H1 (cell line): ENCODE results near the gene CEACAM8. TPM values are rescaled to one million over a fixed set of nuclear protein-coding genes. Genes with fewer than 3 reads are reported as not detected.

ENCODE experiments used
- CTCF ChIA-PET: fragments of 300-600 bp; sonication (Branson Sonifier 250); formaldehyde crosslinking; loops from one replicate; lab custom pipeline; 2021; ENCODE audit not compliant: partially characterized antibody; lab: Charles Lee
- POLR2A ChIA-PET: fragments of 300-600 bp; sonication (Branson Sonifier 250); formaldehyde crosslinking; loops from one replicate; lab custom pipeline; 2021; ENCODE audit warnings: inconsistent platforms; ENCODE audit not compliant: partially characterized antibody; lab: Charles Lee
- DNase-seq, 2 experiments: peaks; one replicate each; pipeline versions ENCODE4 v3.0.0 to v3.0.0-alpha.2; 2010 to 2022; ENCODE audit warnings: low spot score in 2 of 2, low read depth in 1 of 2, mixed read lengths in 1 of 2
- FAIRE-seq: peaks from 2 replicates; lab custom pipeline; 2011; peaks lifted over from hg19 to GRCh38; lab: Jason Lieb, UNC
- H2AFZ ChIP-seq: 2 replicates; pipeline ENCODE4 v1.8.1; 2012; ENCODE audit warnings: low read length, inconsistent platforms
- H2AK5ac ChIP-seq: 2 replicates; pipeline ENCODE4 v1.6.1; 2013; ENCODE audit warnings: low read depth, low read length
- H2BK120ac ChIP-seq: replicated peaks from 2 replicates; pipeline ENCODE3; 2013; ENCODE audit warnings: low read depth, low read length, inconsistent platforms
- H2BK12ac ChIP-seq: 2 replicates; pipeline ENCODE4 v1.6.1; 2013; ENCODE audit warnings: low read depth, low read length
- H2BK15ac ChIP-seq: 2 replicates; pipeline ENCODE4 v1.6.1; 2013; ENCODE audit warnings: low read length
- H2BK20ac ChIP-seq: 2 replicates; pipeline ENCODE4 v1.6.1; 2013; ENCODE audit warnings: low read length
- H2BK5ac ChIP-seq: 2 replicates; pipeline ENCODE4 v1.6.1; 2013; ENCODE audit warnings: low read depth, low read length
- H3K14ac ChIP-seq: 2 replicates; pipeline ENCODE4 v1.6.1; 2013; ENCODE audit warnings: inconsistent platforms; ENCODE audit not compliant: insufficient read length
- H3K18ac ChIP-seq: 2 replicates; pipeline ENCODE4 v1.6.1; 2013; ENCODE audit warnings: low read length; ENCODE audit errors: extremely low read depth
- H3K23ac ChIP-seq: 2 replicates; pipeline ENCODE4 v1.6.1; 2013; ENCODE audit warnings: inconsistent platforms; ENCODE audit not compliant: insufficient read length
- H3K23me2 ChIP-seq: 2 replicates; pipeline ENCODE4 v1.6.1; 2013; ENCODE audit warnings: low read depth, low read length
- H3K27ac ChIP-seq: 2 replicates; pipeline ENCODE4 v1.6.1; 2011; ENCODE audit warnings: low read depth, low read length, inconsistent platforms
- H3K27me3 ChIP-seq, 4 experiments: replicated peaks in 1 of 4; 1 replicate in 1 of 4; 2 replicates in 3 of 4; pipeline versions ENCODE4 v1.6.1 to v1.8.1; 2011 to 2013; ENCODE audit warnings: low read length in 3 of 4, mild to moderate bottlenecking in 3 of 4, inconsistent platforms in 2 of 4, mixed read lengths in 2 of 4, moderate library complexity in 1 of 4; ENCODE audit not compliant: control insufficient read depth in 3 of 4, insufficient read depth in 3 of 4; ENCODE audit errors: extremely low read depth in 1 of 4
- H3K36me3 ChIP-seq, 4 experiments: 2 replicates each; pipeline versions ENCODE4 v1.6.1 to v1.8.1; 2011 to 2013; ENCODE audit warnings: mild to moderate bottlenecking in 4 of 4, low read length in 3 of 4, moderate library complexity in 2 of 4, control low read depth in 1 of 4, inconsistent platforms in 1 of 4; ENCODE audit not compliant: insufficient read depth in 4 of 4, control insufficient read depth in 2 of 4
- H3K4ac ChIP-seq: replicated peaks from 2 replicates; pipeline ENCODE3; 2013; ENCODE audit warnings: low read length, low read depth, mixed read lengths, inconsistent platforms; ENCODE audit not compliant: insufficient read length
- H3K4me1 ChIP-seq, 4 experiments: replicated peaks in 1 of 4; 1 replicate in 1 of 4; 2 replicates in 3 of 4; pipeline versions ENCODE4 v1.6.1 to v1.8.1; 2011 to 2013; ENCODE audit warnings: low read length in 3 of 4, inconsistent platforms in 2 of 4, mixed read lengths in 1 of 4; ENCODE audit not compliant: insufficient read depth in 4 of 4, control insufficient read depth in 3 of 4
- H3K4me2 ChIP-seq, 2 experiments: 2 replicates each; pipeline versions ENCODE4 v1.6.1 to v1.8.1; 2011 to 2013; ENCODE audit warnings: low read depth in 2 of 2, low read length in 2 of 2, control low read depth in 1 of 2, inconsistent platforms in 1 of 2, mild to moderate bottlenecking in 1 of 2; ENCODE audit not compliant: insufficient read depth in 1 of 2
- H3K4me3 ChIP-seq, 4 experiments: fragments of 200-600, 300-600 bp in 1 of 4; sonication (generic), shearing (Covaris generic), sonication (Bioruptor Twin) in 1 of 4; 2 replicates each; pipeline versions ENCODE4 v1.5.1 to v1.8.1; 2011 to 2016; ENCODE audit warnings: low read length in 4 of 4, low read depth in 3 of 4, control low read depth in 2 of 4, inconsistent platforms in 2 of 4, mild to moderate bottlenecking in 2 of 4, mixed read lengths in 1 of 4, moderate library complexity in 1 of 4; ENCODE audit not compliant: insufficient read depth in 2 of 4; ENCODE audit errors: extremely low read depth in 1 of 4
- H3K56ac ChIP-seq: replicated peaks from 2 replicates; pipeline ENCODE3; 2013; ENCODE audit warnings: low read depth, mild to moderate bottlenecking, mixed read lengths, low read length, inconsistent platforms; ENCODE audit not compliant: insufficient read length
- H3K79me1 ChIP-seq: 2 replicates; pipeline ENCODE4 v1.6.1; 2013; ENCODE audit warnings: low read depth, low read length, control low read depth
- H3K79me2 ChIP-seq, 2 experiments: 2 replicates each; pipeline versions ENCODE4 v1.6.1 to v1.8.1; 2012 to 2013; ENCODE audit warnings: low read length in 2 of 2, mild to moderate bottlenecking in 2 of 2, inconsistent platforms in 1 of 2; ENCODE audit not compliant: insufficient read depth in 2 of 2, control insufficient read depth in 1 of 2
- H3K9ac ChIP-seq, 4 experiments: replicated peaks in 1 of 4; 1 replicate in 1 of 4; 2 replicates in 3 of 4; pipeline versions ENCODE4 v1.6.1 to v1.8.1; 2011 to 2013; ENCODE audit warnings: low read depth in 3 of 4, low read length in 3 of 4, control low read depth in 2 of 4, mild to moderate bottlenecking in 2 of 4, moderate library complexity in 2 of 4, inconsistent platforms in 1 of 4; ENCODE audit errors: extremely low read depth in 1 of 4
- H3K9me3 ChIP-seq, 2 experiments: 2 replicates each; pipeline versions ENCODE4 v1.6.1 to v1.8.1; 2012 to 2013; ENCODE audit warnings: mild to moderate bottlenecking in 2 of 2, moderate library complexity in 2 of 2, control low read depth in 1 of 2, inconsistent platforms in 1 of 2, low read depth in 1 of 2, low read length in 1 of 2, mixed read lengths in 1 of 2; ENCODE audit not compliant: insufficient read depth in 2 of 2
- H4K20me1 ChIP-seq, 2 experiments: replicated peaks in 1 of 2; 2 replicates each; pipeline versions ENCODE3 to v1.8.1; 2011 to 2013; ENCODE audit warnings: inconsistent platforms in 2 of 2, low read length in 2 of 2, mild to moderate bottlenecking in 1 of 2; ENCODE audit not compliant: insufficient read depth in 2 of 2, control insufficient read depth in 1 of 2
- H4K5ac ChIP-seq: 2 replicates; pipeline ENCODE4 v1.6.1; 2013; ENCODE audit warnings: low read length, low read depth, mixed read lengths, inconsistent platforms; ENCODE audit not compliant: insufficient read length
- H4K8ac ChIP-seq: 2 replicates; pipeline ENCODE4 v1.8.0; 2013; ENCODE audit warnings: mild to moderate bottlenecking, moderate library complexity, low read length, inconsistent platforms; ENCODE audit not compliant: insufficient read depth; ENCODE audit errors: extremely low read depth
- H4K91ac ChIP-seq: replicated peaks from 2 replicates; pipeline ENCODE3; 2013; ENCODE audit warnings: low read length, mixed read lengths, inconsistent platforms; ENCODE audit not compliant: insufficient read length
- EP300 ChIP-seq, 2 experiments: IDR thresholded peaks; 1 replicate in 1 of 2; 2 replicates in 1 of 2; pipeline ENCODE4 v1.6.1; 2011 to 2012; ENCODE audit warnings: low read depth in 2 of 2, low read length in 2 of 2, mild to moderate bottlenecking in 2 of 2, borderline replicate concordance in 1 of 2, inconsistent platforms in 1 of 2, moderate library complexity in 1 of 2
- WGBS, 2 experiments: shearing (Covaris generic) in 1 of 2; methylation state at CpG; one replicate each; pipeline versions ENCODE4 v1.1.6 to v1.1.7; 2013 to 2015; ENCODE audit warnings: low lambda C conversion rate in 2 of 2, mixed read lengths in 2 of 2, inconsistent platforms in 1 of 2, low coverage in 1 of 2, missing lambda C conversion rate in 1 of 2; ENCODE audit not compliant: insufficient replicate concordance in 2 of 2, insufficient coverage in 1 of 2, insufficient read length in 1 of 2; ENCODE audit errors: extremely low coverage in 1 of 2, missing lambda C conversion rate in 1 of 2; 5-methylcytosine and 5-hydroxymethylcytosine counted together
- polyA plus RNA-seq, 7 experiments: library from polyadenylated mRNA; depleted of rRNA in 3 of 7; stranded (reverse) in 5 of 7; unstranded in 2 of 7; fragments of >200 nt in 5 of 7; fragments of 200-250 nt in 2 of 7; gene quantifications; 1 replicate in 5 of 7; 2 replicates in 1 of 7; 4 replicates in 1 of 7; pipeline versions ENCODE4 v1.2.1 to v1.2.3, GENCODE V29; 2011 to 2013; ENCODE audit warnings: missing spikeins in 2 of 7, mixed read lengths in 2 of 7
- total RNA-seq: library from RNA; stranded (reverse); fragmentation: NEBNext Ultra II Directional; extraction: Animal tissue kit (Norgen Biotek cat#: 25700); gene quantifications from 2 replicates; pipeline ENCODE4 v1.2.1, GENCODE V29; 2021
- TF ChIP-seq, protein P1 (sequence below), 3 experiments: IDR thresholded peaks; 1 replicate in 2 of 3; 2 replicates in 1 of 3; pipeline versions ENCODE4 v1.5.1 to v1.6.1; 2011; ENCODE audit warnings: low read length in 3 of 3, mild to moderate bottlenecking in 3 of 3, inconsistent platforms in 2 of 3, low read depth in 1 of 3, moderate library complexity in 1 of 3; ENCODE audit not compliant: insufficient read depth in 1 of 3; ENCODE audit errors: control extremely low read depth in 1 of 3

Gene CEACAM8
- total and polyA plus RNA-seq, 2 of the 8 experiments (the other 6 are each of a cell fraction or from before 2014, with no cell fraction given) = not detected

DNA sequence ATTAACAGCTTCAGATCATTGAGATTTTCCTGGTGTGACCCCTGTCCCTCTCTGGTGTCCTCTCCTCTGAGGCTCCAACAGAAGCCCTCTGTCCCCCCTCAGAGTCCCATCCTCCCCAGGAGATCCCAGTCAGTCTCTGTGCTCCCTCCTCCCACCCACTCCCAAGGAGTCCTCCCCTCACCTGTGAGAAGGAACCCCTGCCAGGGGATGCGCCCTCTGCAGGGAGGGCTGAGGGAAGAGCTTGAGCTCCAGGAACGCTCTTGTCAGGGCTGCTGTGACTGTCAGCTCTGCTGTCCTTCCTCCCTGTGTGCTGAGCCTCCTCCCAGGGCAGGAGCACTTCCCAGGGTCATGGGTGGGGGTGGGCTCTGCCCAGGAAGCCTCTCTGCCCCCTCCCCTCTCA, 33.2 kb downstream of the CEACAM8 start:
- peaks cover 2 to 10% (median 5%) of the 10 kb centered on the region in 4 experiments; a peak in 6 of 7 replicates for H3K4me1 ChIP-seq
- no peaks in the 10 kb centered on the region for H3K79me1 ChIP-seq
- FAIRE-seq (no peak), DNase-seq (no peak)
- H2BK20ac ChIP-seq = no peak overlapping the region
- no peak overlapping the region for H2AK5ac ChIP-seq
- no peak overlapping the region for H3K9ac ChIP-seq
- no peaks in the 10 kb centered on the region for H3K36me3 ChIP-seq
- no peak overlapping the region for H2BK120ac ChIP-seq
- H3K23me2 ChIP-seq = no peaks in the 10 kb centered on the region
- no peak for TF ChIP-seq EP300 (IDR thresholded peaks at IDR 0.05; ENCODE audit: borderline replicate concordance in 1 of 2, low read depth in 2 of 2, low read length in 2 of 2)
- TF ChIP-seq, protein P1, sequence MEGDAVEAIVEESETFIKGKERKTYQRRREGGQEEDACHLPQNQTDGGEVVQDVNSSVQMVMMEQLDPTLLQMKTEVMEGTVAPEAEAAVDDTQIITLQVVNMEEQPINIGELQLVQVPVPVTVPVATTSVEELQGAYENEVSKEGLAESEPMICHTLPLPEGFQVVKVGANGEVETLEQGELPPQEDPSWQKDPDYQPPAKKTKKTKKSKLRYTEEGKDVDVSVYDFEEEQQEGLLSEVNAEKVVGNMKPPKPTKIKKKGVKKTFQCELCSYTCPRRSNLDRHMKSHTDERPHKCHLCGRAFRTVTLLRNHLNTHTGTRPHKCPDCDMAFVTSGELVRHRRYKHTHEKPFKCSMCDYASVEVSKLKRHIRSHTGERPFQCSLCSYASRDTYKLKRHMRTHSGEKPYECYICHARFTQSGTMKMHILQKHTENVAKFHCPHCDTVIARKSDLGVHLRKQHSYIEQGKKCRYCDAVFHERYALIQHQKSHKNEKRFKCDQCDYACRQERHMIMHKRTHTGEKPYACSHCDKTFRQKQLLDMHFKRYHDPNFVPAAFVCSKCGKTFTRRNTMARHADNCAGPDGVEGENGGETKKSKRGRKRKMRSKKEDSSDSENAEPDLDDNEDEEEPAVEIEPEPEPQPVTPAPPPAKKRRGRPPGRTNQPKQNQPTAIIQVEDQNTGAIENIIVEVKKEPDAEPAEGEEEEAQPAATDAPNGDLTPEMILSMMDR (IDR thresholded peaks at IDR 0.05; ENCODE audit: control extremely low read depth in 1 of 3, insufficient read depth in 1 of 3, low read depth in 1 of 3, low read length in 3 of 3) = peak; percentile 15 to 31 (median 22); a peak in 3 of 4 replicates
- no peak overlapping the region for H3K23ac ChIP-seq
- H4K8ac ChIP-seq = no peak overlapping the region
- H2AFZ ChIP-seq = no peak overlapping the region
- CTCF ChIA-PET = interaction anchor here (0.6 to 5.2 kb wide), 12 partner anchors 10 to 123 kb away, joined by 3 to 51 read pairs (median 12); partner anchors contain the start of genes CEACAM1 and CEACAM8
- H3K27me3 ChIP-seq = no peaks in the 10 kb centered on the region
- H3K14ac ChIP-seq = no peak overlapping the region
- no peak overlapping the region for H4K91ac ChIP-seq
- no peaks in the 10 kb centered on the region for H3K79me2 ChIP-seq
- H3K27ac ChIP-seq = no peak overlapping the region
- POLR2A ChIA-PET = no interaction called here
- H3K4me2 ChIP-seq = no peak overlapping the region
- no peak overlapping the region for H2BK5ac ChIP-seq
- no peak overlapping the region for H3K18ac ChIP-seq
- H2BK15ac ChIP-seq = no peak overlapping the region; the same call in 1 of the 2 replicates
- 78% methylated on average over 2 of the region's 2 CpGs; no CpG with 5 or more reads in 1 of the 2 experiments for WGBS, 2 experiments
- no peaks in the 10 kb centered on the region for H4K20me1 ChIP-seq
- H3K9me3 ChIP-seq = no peaks in the 10 kb centered on the region
- H2BK12ac ChIP-seq = no peak overlapping the region
- H3K56ac ChIP-seq = no peak overlapping the region
- no peak overlapping the region for H3K4ac ChIP-seq
- no peak overlapping the region for H4K5ac ChIP-seq
- H3K4me3 ChIP-seq = no peak overlapping the region
